GOT3 (cell line): Measurements from ENCODE around the gene TANC1.

Source experiments
- DNase-seq: peaks from one replicate; lab custom pipeline; 2025; ENCODE audit warnings: mixed read lengths; lab: John Stamatoyannopoulos, UW

TANC1 gene

GRCh38 chr2:159267921-159268320 lies 299.5 kb downstream of the TANC1 start:
- DNase-seq: no peak

DNA sequence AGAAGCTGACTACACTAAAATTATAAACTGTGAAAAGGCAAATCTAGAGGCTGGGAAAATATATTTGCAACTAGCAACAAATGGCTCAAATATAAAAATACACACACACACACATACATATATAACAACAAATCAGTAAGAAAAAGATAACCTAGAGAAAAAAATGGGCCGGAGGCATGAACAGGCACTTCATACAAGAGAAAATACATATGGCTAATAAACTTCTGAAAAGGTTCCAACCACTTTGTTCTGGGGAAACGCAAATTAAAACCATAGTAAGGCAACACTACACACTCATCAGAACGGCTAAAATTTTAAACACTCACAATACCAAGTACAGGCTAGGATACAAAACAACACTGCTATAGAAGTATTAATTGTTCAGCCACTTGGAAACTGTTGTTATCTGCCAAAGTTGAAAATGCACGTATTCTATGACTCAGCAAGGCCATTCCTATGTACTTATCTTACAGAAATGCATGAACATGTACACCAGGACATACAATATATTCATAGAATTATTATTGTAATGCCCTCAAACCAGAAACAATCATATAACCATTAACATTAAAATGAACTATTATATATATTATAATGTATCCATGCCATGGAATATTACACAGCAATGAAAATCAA lies 302.4 kb downstream of the TANC1 start:
- no peak for DNase-seq

DNA sequence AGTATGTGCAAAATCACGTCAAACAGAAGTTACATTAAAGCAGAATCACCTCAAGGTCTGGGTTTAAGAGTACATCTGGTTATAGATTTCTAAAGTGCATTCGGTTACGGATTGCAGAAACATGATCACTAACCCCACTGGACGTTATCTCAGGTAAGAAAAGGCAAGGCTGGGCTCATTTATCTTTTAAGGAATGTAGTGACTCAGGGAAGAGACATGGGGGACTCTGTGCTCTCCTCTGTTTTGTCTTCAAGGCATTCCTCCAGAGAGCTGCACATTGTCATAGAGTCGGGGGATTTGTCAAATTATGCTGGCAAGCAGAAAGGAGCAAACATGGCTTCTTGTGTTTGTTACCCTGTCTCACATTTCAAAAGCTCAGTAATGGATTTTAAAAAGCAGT lies 303.7 kb downstream of the TANC1 start:
- DNase-seq: no peak

DNA sequence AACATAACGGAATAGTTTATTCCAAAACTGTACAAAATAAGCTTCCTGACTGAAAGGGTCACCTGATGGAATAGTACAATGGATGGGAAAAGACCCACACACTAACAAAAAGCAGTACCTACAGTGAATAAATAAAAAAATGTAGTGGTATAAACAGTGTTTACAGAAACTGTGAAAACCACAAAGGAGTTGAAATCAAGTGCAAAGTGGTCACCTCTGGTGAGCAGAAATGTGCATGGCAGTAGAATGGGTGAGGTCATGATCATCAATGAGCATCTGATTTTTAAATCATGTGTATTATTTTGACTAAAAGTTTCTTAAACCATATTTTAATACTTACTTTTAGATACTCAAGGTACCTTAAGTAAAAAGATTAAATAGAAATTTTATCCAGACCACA lies 306.7 kb downstream of the TANC1 start:
- no peak for DNase-seq

GRCh38 chr2:159279700-159280099 lies 311.3 kb downstream of the TANC1 start:
- DNase-seq: no peak

DNA sequence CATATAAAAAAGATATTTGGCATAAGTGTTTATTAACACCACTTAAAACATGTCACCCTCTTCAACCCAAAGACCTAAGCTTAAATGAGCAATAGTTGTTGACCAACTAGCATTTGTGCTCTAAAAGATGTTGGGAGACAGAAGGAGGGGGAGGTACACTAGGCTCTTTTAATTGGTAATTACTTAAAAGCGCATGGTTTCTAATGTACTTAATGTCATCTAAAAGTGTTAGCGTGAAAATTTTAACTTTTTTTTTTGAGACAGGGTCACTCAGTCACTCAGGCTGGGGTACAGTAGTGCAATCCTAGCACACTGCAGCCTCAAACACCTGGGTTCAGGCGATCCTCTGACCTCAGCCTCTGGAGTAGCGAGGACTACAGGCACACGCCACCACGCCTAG lies 312.6 kb downstream of the TANC1 start:
- no peak for DNase-seq
